Activated naive CD4-positive, alpha-beta T cell treated with anti-CD3 and anti-CD28 coated beads, Interleukin-2, amount 10 ng/mL, durations not matched to agents 5 hours and 36 hours (primary cell): Measurements from ENCODE around the gene IFNL4. TPM values are rescaled to one million over a fixed set of nuclear protein-coding genes. Genes with fewer than 3 reads are reported as not detected.

Experiments used
- total RNA-seq, 2 experiments: library from RNA; stranded (reverse); gene quantifications; one replicate each; pipeline ENCODE4 v1.2.3, GENCODE V29; 2021

The IFNL4 gene
- not detected for total RNA-seq

DNA sequence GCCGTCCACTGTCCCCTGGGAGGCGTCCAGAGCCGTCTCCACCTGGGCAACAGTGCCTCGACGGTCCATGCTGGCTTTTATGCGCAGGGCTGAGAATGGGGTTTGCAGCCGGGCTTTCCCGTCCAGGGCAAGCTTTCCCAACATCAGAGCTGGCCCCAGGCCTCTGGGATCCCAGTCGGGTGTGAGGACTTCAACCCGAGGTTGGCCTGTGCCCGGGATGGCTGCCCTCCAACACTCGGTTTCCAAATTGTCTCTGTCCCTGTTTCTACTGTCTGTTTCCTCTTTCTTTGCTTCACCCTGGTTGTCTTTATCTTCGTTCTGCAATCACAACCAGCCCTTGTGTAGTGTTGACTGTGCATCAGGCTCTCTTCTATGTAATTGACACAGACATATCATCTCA lies at the start of gene IFNL4:
TSS of gene IFNL4 (minus strand) at position 51 of the 400 bp plus-strand sequence.

GRCh38 chr19:39296055-39296645 lies 47.5 kb upstream of the IFNL4 start, which contains the start of gene IFNL1:
Gene IFNL1, plus strand, starts transcription at chr19:39296407. Its CDS starts 15 bp downstream, at chr19:39296422.

GRCh38 chr19:39268085-39268484 lies 19.4 kb upstream of the IFNL4 start, which contains the start of gene IFNL2:
Gene IFNL2, plus strand, starts transcription at chr19:39268396. Its CDS starts 173 bp downstream, at chr19:39268569.

GRCh38 chr19:39244410-39245100 lies 4.1 kb downstream of the IFNL4 start, which contains the start of gene IFNL3:
Gene IFNL3, minus strand, starts transcription at chr19:39245006. Its CDS starts 39 bp downstream, at chr19:39244967.

DNA sequence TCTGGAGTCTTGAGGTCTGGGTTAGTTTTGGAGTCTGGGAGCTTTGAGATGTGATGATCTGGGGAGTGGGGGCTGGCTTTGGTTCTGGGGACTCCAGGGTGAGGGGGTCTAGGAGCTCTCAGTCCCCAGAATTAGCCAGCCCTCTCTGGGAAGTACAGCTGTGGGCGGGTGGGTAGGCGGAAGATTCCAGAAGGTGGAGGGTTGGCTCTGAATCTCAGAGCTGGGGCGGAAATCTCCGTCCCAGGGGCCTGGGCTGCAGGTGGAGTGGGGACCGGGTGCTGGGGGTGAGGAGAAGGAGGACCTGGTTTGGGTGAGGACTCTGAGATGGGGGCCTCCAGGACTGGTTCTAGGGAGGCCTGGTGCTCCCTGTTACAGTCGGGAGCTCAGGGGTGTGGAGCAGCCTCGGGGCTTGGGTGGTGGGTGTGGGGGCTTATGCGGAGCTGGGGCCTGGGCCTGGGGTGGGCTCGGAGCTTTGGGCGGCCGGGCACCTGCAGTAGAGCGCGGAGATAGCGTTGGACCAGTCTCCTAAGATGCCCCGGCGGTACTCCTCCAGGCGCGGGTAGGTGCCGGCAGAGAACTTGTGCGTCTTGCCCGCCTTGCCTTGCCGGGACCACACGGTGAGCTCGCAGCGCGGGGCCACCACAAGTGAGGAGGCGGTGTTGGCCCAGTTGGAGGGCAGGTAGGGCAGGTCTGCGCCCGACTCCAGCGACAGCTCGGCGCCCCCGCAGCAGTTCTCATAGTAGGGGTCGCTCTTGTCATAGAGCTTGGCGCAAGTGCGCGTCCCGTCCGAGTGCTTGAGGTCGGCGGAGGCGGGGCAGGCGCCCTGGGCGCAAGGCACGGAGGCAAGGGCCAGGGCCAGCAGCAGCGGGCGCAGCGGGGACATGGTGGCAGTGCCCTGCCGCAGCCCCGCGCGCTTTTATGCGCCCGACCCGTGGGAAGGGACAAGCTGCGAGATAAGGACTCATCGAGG lies 45.0 kb downstream of the IFNL4 start, which contains the start of gene SYCN:
TSS of gene SYCN (minus strand) at position 892 of the 970 bp plus-strand sequence. CDS start at position 883, 9 bp downstream.

DNA sequence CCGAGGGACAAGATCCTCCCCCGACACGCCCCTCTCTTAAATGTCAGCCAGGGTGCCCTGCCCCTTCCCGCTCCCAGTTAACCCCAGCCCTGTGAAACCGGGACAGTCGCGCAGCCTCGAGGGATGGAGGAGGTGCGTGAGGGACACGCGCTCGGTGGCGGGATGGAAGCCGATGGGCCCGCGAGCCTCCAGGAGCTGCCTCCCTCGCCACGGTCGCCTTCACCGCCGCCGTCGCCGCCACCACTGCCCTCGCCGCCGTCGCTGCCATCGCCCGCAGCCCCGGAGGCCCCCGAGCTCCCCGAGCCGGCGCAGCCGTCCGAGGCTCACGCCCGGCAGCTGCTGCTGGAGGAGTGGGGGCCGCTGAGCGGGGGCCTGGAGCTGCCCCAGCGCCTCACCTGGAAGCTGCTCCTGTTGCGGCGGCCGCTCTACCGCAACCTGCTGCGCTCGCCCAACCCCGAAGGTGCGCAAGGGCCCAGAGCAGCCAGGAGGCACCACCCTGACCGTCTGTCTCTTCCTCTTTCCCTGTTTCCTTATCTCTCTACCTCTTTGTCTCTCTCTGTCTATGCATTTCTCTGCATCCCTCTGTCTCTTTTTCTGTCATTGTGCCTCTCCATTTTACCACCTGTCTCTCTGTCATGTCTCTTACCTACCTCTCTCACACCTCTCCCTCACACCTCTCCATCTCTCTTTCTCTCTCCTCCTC lies 51.6 kb downstream of the IFNL4 start, which contains the start of gene NCCRP1:
TSS of gene NCCRP1 (plus strand) at position 105 of the 703 bp plus-strand sequence. CDS start at position 124, 19 bp downstream.

Other genes starting within 250 kb of the IFNL4 start
- not detected for gene FBXO27, start 216.3 kb downstream of the IFNL4 start, total RNA-seq
- not detected for gene ACP7, start 164.5 kb downstream of the IFNL4 start, total RNA-seq
- gene PAK4, start 123.1 kb downstream of the IFNL4 start, total RNA-seq = 10 to 100 TPM; 15.1 to 15.5 TPM
- gene NCCRP1, start 51.9 kb downstream of the IFNL4 start, total RNA-seq = not detected
- not detected for gene SYCN, start 44.6 kb downstream of the IFNL4 start, total RNA-seq
- gene IFNL3, start 3.9 kb downstream of the IFNL4 start, total RNA-seq = not detected
- gene IFNL2, start 19.5 kb upstream of the IFNL4 start, total RNA-seq = not detected
- not detected for gene IFNL1, start 47.6 kb upstream of the IFNL4 start, total RNA-seq
- 1 to 10 TPM; 6.8 to 7.0 TPM for gene LRFN1, start 72.0 kb upstream of the IFNL4 start, total RNA-seq
- 100 to 1,000 TPM; 651 to 653 TPM for gene GMFG, start 87.2 kb upstream of the IFNL4 start, total RNA-seq
- gene SAMD4B, start 93.6 kb upstream of the IFNL4 start, total RNA-seq = 10 to 100 TPM; 42.0 to 45.7 TPM
- gene PAF1, start 142.2 kb upstream of the IFNL4 start, total RNA-seq = 10 to 100 TPM; 37.1 to 38.1 TPM
- 10 to 100 TPM; 29.7 to 30.1 TPM for gene MED29, start 142.5 kb upstream of the IFNL4 start, total RNA-seq
- 100 to 1,000 TPM; 112 to 120 TPM for gene ZFP36, start 158.0 kb upstream of the IFNL4 start, total RNA-seq
- gene PLEKHG2, start 163.8 kb upstream of the IFNL4 start, total RNA-seq = 10 to 100 TPM; 69.1 to 72.5 TPM
- 1,000 to 10,000 TPM; 3,249 to 3,348 TPM for gene RPS16, start 187.1 kb upstream of the IFNL4 start, total RNA-seq
- 100 to 1,000 TPM; 145 to 151 TPM for gene SUPT5H, start 196.7 kb upstream of the IFNL4 start, total RNA-seq
- gene TIMM50, start 232.0 kb upstream of the IFNL4 start, total RNA-seq = 10 to 100 TPM; 45.9 to 46.0 TPM